Endothelial cell of umbilical vein (primary cell): ENCODE data around the gene KLHL18.

ENCODE experiments used
- EZH2 ChIP-seq: IDR thresholded peaks from 2 replicates; pipeline ENCODE4 v1.6.1; 2012; ENCODE audit warnings: borderline replicate concordance, low read depth, mild to moderate bottlenecking, moderate library complexity, low read length, inconsistent platforms; ENCODE audit not compliant: severe bottlenecking
- MYC ChIP-seq: IDR thresholded peaks from one replicate; pipeline ENCODE4 v1.6.1; 2011; ENCODE audit warnings: mild to moderate bottlenecking, low read depth, low read length
- POLR2A ChIP-seq: IDR thresholded peaks from 2 replicates; pipeline ENCODE4 v1.6.1; 2012; ENCODE audit warnings: low read depth, mild to moderate bottlenecking, control low read depth, low read length
- POLR2AphosphoS5 ChIP-seq: IDR thresholded peaks from 2 replicates; pipeline ENCODE4 v1.6.1; 2012; ENCODE audit warnings: low read depth, mild to moderate bottlenecking, control low read depth, low read length, moderate library complexity; ENCODE audit not compliant: insufficient read depth
- TF ChIP-seq, protein P1 (sequence below), 2 donors: IDR thresholded peaks; 1 replicate in 1 of 2; 2 replicates in 1 of 2; pipeline ENCODE4 v1.5.1; 2011; ENCODE audit warnings: low read length in 2 of 2, mild to moderate bottlenecking in 2 of 2, moderate library complexity in 2 of 2, control low read depth in 1 of 2, inconsistent platforms in 1 of 2, low read depth in 1 of 2; ENCODE audit not compliant: insufficient read depth in 1 of 2; ENCODE audit errors: extremely low read depth in 1 of 2
- TF ChIP-seq, protein P2 (sequence below): IDR thresholded peaks from 2 replicates; pipeline ENCODE4 v1.6.1; 2011; ENCODE audit not compliant: insufficient read depth, insufficient read length

DNA sequence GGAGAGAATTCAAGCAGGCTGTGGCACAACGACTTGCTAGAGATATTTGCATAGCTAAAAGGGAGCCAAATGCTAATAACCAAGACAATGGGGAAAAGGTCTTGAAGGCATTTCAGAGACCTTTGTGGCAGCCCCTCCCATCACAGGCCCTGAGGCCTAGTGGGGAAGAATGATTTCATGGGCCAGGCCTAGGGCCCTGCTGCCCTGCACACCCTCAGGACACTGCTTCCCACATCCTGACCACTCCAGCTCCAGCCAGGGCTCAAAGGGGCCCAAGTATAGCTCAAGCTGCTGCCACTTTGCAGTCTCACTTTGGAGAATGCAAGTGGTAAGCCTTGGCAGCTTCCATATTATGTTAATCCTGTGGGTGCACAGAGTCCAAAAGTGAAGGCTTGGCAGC is 76.6 kb downstream of the KLHL18 start:
- no peak for TF ChIP-seq POLR2A
- TF ChIP-seq, protein P1, sequence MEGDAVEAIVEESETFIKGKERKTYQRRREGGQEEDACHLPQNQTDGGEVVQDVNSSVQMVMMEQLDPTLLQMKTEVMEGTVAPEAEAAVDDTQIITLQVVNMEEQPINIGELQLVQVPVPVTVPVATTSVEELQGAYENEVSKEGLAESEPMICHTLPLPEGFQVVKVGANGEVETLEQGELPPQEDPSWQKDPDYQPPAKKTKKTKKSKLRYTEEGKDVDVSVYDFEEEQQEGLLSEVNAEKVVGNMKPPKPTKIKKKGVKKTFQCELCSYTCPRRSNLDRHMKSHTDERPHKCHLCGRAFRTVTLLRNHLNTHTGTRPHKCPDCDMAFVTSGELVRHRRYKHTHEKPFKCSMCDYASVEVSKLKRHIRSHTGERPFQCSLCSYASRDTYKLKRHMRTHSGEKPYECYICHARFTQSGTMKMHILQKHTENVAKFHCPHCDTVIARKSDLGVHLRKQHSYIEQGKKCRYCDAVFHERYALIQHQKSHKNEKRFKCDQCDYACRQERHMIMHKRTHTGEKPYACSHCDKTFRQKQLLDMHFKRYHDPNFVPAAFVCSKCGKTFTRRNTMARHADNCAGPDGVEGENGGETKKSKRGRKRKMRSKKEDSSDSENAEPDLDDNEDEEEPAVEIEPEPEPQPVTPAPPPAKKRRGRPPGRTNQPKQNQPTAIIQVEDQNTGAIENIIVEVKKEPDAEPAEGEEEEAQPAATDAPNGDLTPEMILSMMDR (IDR thresholded peaks at IDR 0.05; ENCODE audit: extremely low read depth in 1 of 2, insufficient read depth in 1 of 2, low read depth in 1 of 2, low read length in 2 of 2), result no peak
- no peak for TF ChIP-seq EZH2
- TF ChIP-seq, protein P2, sequence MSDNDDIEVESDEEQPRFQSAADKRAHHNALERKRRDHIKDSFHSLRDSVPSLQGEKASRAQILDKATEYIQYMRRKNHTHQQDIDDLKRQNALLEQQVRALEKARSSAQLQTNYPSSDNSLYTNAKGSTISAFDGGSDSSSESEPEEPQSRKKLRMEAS, result no peak
- no peak for TF ChIP-seq MYC
- TF ChIP-seq POLR2AphosphoS5, result no peak
